Measurements from ENCODE around the gene TEKTIP1.
"Not testable (repeated sequence)": the region's sequence is repeated elsewhere in the genome, so short reads cannot be mapped to it uniquely, and the experiment has no call there.

Gene TEKTIP1

GRCh38 chr19:3522421-3523360, 16.3 kb upstream of the TEKTIP1 start:
- FAIRE-seq: no peak
- DNase-seq (ENCODE audit: extremely low spot score, insufficient read length, low read depth): no peak

- FAIRE-seq: no peak
- DNase-seq (ENCODE audit: extremely low spot score, insufficient read length, low read depth): no peak
Observed at GRCh38 chr19:3523361-3524077, 15.5 kb upstream of the TEKTIP1 start.

GRCh38 chr19:3524078-3524842, 14.7 kb upstream of the TEKTIP1 start:
- DNase-seq (ENCODE audit: extremely low spot score, insufficient read length, low read depth): no peak
- FAIRE-seq: no peak

GRCh38 chr19:3524904-3525451, 14.0 kb upstream of the TEKTIP1 start:
- FAIRE-seq: no peak
- DNase-seq (ENCODE audit: extremely low spot score, insufficient read length, low read depth): no peak

GRCh38 chr19:3526507-3527237, 12.3 kb upstream of the TEKTIP1 start:
- FAIRE-seq: no peak
- no peak for DNase-seq (ENCODE audit: extremely low spot score, insufficient read length, low read depth)

GRCh38 chr19:3527238-3527910, 11.6 kb upstream of the TEKTIP1 start:
- FAIRE-seq: no peak
- DNase-seq (ENCODE audit: extremely low spot score, insufficient read length, low read depth): no peak

GRCh38 chr19:3528080-3528479, 10.9 kb upstream of the TEKTIP1 start:
- DNase-seq (ENCODE audit: extremely low spot score, insufficient read length, low read depth): no peak
- no peak for FAIRE-seq

GRCh38 chr19:3528539-3529211, 10.3 kb upstream of the TEKTIP1 start:
- FAIRE-seq: no peak
- no peak for DNase-seq (ENCODE audit: extremely low spot score, insufficient read length, low read depth)

- not testable (repeated sequence) for FAIRE-seq; DNase-seq (ENCODE audit: extremely low spot score, insufficient read length, low read depth)
Observed at GRCh38 chr19:3529299-3529698, 9.7 kb upstream of the TEKTIP1 start.

- DNase-seq (ENCODE audit: extremely low spot score, insufficient read length, low read depth): no peak
- no peak for FAIRE-seq
Observed at GRCh38 chr19:3530389-3530788, 8.6 kb upstream of the TEKTIP1 start.

GRCh38 chr19:3531716-3532115, 7.3 kb upstream of the TEKTIP1 start:
- FAIRE-seq (no peak), DNase-seq (ENCODE audit: extremely low spot score, insufficient read length, low read depth) (no peak)

GRCh38 chr19:3532154-3532786, 6.7 kb upstream of the TEKTIP1 start:
- DNase-seq (ENCODE audit: extremely low spot score, insufficient read length, low read depth): no peak
- no peak for FAIRE-seq

- DNase-seq (ENCODE audit: extremely low spot score, insufficient read length, low read depth): no peak
- FAIRE-seq: no peak
Observed at GRCh38 chr19:3533033-3533432, 5.9 kb upstream of the TEKTIP1 start.

- no peak for DNase-seq (ENCODE audit: extremely low spot score, insufficient read length, low read depth)
- FAIRE-seq: no peak
Observed at GRCh38 chr19:3533563-3534216, 5.3 kb upstream of the TEKTIP1 start.

GRCh38 chr19:3534375-3535234, 4.4 kb upstream of the TEKTIP1 start:
- DNase-seq (ENCODE audit: extremely low spot score, insufficient read length, low read depth): no peak
- FAIRE-seq: no peak

- DNase-seq (ENCODE audit: extremely low spot score, insufficient read length, low read depth): no peak
- FAIRE-seq: no peak
Observed at GRCh38 chr19:3535235-3535535, 3.8 kb upstream of the TEKTIP1 start.

- DNase-seq (ENCODE audit: extremely low spot score, insufficient read length, low read depth) (no peak), FAIRE-seq (no peak)
Observed at GRCh38 chr19:3535563-3535965, 3.4 kb upstream of the TEKTIP1 start.

All from GM18507 (cell line).